HG03097 (cell line): ENCODE data around the gene CCDC201.

ENCODE experiments used
- ATAC-seq: cut with Tn5 transposase; IDR thresholded peaks from one replicate; pipeline ENCODE4 v1.9.1; 2021; ENCODE audit not compliant: unreplicated experiment, low FRiP score

The CCDC201 gene

GRCh38 chr7:45893996-45894664, 21.2 kb upstream of the CCDC201 start:
- ATAC-seq, result no peak

GRCh38 chr7:45893374-45893995, 20.6 kb upstream of the CCDC201 start:
- ATAC-seq, result no peak

GRCh38 chr7:45892407-45893035, 19.6 kb upstream of the CCDC201 start:
- no peak for ATAC-seq

- ATAC-seq, result no peak
These were observed 18.9 kb upstream of the CCDC201 start for GRCh38 chr7:45891462-45892402.

- ATAC-seq, result no peak
These were observed 18.1 kb upstream of the CCDC201 start for GRCh38 chr7:45890902-45891461.

GRCh38 chr7:45890125-45890901, 17.4 kb upstream of the CCDC201 start:
- no peak for ATAC-seq

- ATAC-seq, result no peak
These were observed 16.6 kb upstream of the CCDC201 start for GRCh38 chr7:45889367-45890067.

GRCh38 chr7:45888993-45889366, 16.1 kb upstream of the CCDC201 start:
- no peak for ATAC-seq

- ATAC-seq, result no peak
These were observed 15.5 kb upstream of the CCDC201 start, which contains the start of gene IGFBP1 for GRCh38 chr7:45888185-45888992. TSS of gene IGFBP1 (plus strand) at chr7:45888488. CDS start at chr7:45888653, 165 bp downstream.

GRCh38 chr7:45886931-45887667, 14.2 kb upstream of the CCDC201 start:
- no peak for ATAC-seq

- no peak for ATAC-seq
These were observed 12.5 kb upstream of the CCDC201 start for GRCh38 chr7:45885264-45885882.

- ATAC-seq, result no peak
These were observed 11.3 kb upstream of the CCDC201 start for GRCh38 chr7:45884136-45884535.

GRCh38 chr7:45882465-45882810, 9.6 kb upstream of the CCDC201 start:
- ATAC-seq, result no peak

- no peak for ATAC-seq
These were observed 9.0 kb upstream of the CCDC201 start for GRCh38 chr7:45881759-45882464.

- no peak for ATAC-seq
These were observed 8.4 kb upstream of the CCDC201 start for GRCh38 chr7:45881280-45881758.

GRCh38 chr7:45880433-45880860, 7.6 kb upstream of the CCDC201 start:
- no peak for ATAC-seq
